Measurements from ENCODE around the gene SLC8B1. TPM values are rescaled to one million over a fixed set of nuclear protein-coding genes. Genes with fewer than 3 reads are reported as not detected.

Gene SLC8B1
- total RNA-seq, 1 donor from 2014 or later = 23.2 TPM

GRCh38 chr12:113271853-113272561 is 62.9 kb downstream of the SLC8B1 start:
- DNase-seq (ENCODE audit: low spot score) (peak; percentile 64), ATAC-seq (peak; percentile 83)

GRCh38 chr12:113271466-113271852 is 63.5 kb downstream of the SLC8B1 start:
- no peak for ATAC-seq
- no peak for DNase-seq (ENCODE audit: low spot score)

- ATAC-seq (no peak), DNase-seq (ENCODE audit: low spot score) (no peak)
Measured at GRCh38 chr12:113270709-113271009, 64.2 kb downstream of the SLC8B1 start.

- no peak for ATAC-seq
- DNase-seq (ENCODE audit: low spot score) = no peak
Measured at GRCh38 chr12:113269257-113269943, 65.5 kb downstream of the SLC8B1 start.

- no peak for ATAC-seq
- no peak for DNase-seq (ENCODE audit: low spot score)
Measured at GRCh38 chr12:113268621-113269020, 66.3 kb downstream of the SLC8B1 start.

GRCh38 chr12:113268136-113268535 is 66.8 kb downstream of the SLC8B1 start:
- no peak for DNase-seq (ENCODE audit: low spot score)

GRCh38 chr12:113267621-113268020 is 67.3 kb downstream of the SLC8B1 start:
- DNase-seq (ENCODE audit: low spot score) (no peak), ATAC-seq (no peak)

More at GRCh38 chr12:113268136-113268535, 66.8 kb downstream of the SLC8B1 start:
- no peak for ATAC-seq

- DNase-seq (ENCODE audit: low spot score) (no peak), ATAC-seq (no peak)
Measured at GRCh38 chr12:113266106-113266895, 68.6 kb downstream of the SLC8B1 start.

GRCh38 chr12:113263431-113263963 is 71.4 kb downstream of the SLC8B1 start:
- DNase-seq (ENCODE audit: low spot score) (peak; percentile 81), ATAC-seq (peak; percentile 34)

- ATAC-seq = no peak
- no peak for DNase-seq (ENCODE audit: low spot score)
Measured at GRCh38 chr12:113262710-113263109, 72.2 kb downstream of the SLC8B1 start.

GRCh38 chr12:113261847-113262470 is 73.0 kb downstream of the SLC8B1 start:
- DNase-seq (ENCODE audit: low spot score) (no peak), ATAC-seq (no peak)

- no peak for DNase-seq (ENCODE audit: low spot score)
- no peak for ATAC-seq
Measured at GRCh38 chr12:113260636-113261300, 74.1 kb downstream of the SLC8B1 start.

- ATAC-seq = peak; percentile 23
Measured at GRCh38 chr12:113260127-113260526, 74.8 kb downstream of the SLC8B1 start.

GRCh38 chr12:113257564-113257963 is 77.3 kb downstream of the SLC8B1 start:
- DNase-seq (ENCODE audit: low spot score) = no peak
- ATAC-seq = no peak

More at GRCh38 chr12:113260127-113260526, 74.8 kb downstream of the SLC8B1 start:
- DNase-seq (ENCODE audit: low spot score) = no peak

- DNase-seq (ENCODE audit: low spot score) = no peak
- ATAC-seq = no peak
Measured at GRCh38 chr12:113254298-113254697, 80.6 kb downstream of the SLC8B1 start.

- no peak for DNase-seq (ENCODE audit: low spot score)
- ATAC-seq = no peak
Measured at GRCh38 chr12:113253532-113254285, 81.2 kb downstream of the SLC8B1 start.

- ATAC-seq (no peak), DNase-seq (ENCODE audit: low spot score) (no peak)
Measured at GRCh38 chr12:113252494-113252893, 82.4 kb downstream of the SLC8B1 start.

GRCh38 chr12:113251404-113252070 is 83.4 kb downstream of the SLC8B1 start:
- ATAC-seq = no peak
- DNase-seq (ENCODE audit: low spot score) = no peak

GRCh38 chr12:113250045-113250444 is 84.9 kb downstream of the SLC8B1 start:
- DNase-seq (ENCODE audit: low spot score) = no peak
- no peak for ATAC-seq

Data from left lobe of liver (tissue), 2 donors.